ENCODE measurements around the gene C1orf94. TPM values are rescaled to one million over a fixed set of nuclear protein-coding genes. Genes with fewer than 3 reads are reported as not detected.

Gene C1orf94
- total RNA-seq, 1 experiment from 2014 or later, result not detected

DNA sequence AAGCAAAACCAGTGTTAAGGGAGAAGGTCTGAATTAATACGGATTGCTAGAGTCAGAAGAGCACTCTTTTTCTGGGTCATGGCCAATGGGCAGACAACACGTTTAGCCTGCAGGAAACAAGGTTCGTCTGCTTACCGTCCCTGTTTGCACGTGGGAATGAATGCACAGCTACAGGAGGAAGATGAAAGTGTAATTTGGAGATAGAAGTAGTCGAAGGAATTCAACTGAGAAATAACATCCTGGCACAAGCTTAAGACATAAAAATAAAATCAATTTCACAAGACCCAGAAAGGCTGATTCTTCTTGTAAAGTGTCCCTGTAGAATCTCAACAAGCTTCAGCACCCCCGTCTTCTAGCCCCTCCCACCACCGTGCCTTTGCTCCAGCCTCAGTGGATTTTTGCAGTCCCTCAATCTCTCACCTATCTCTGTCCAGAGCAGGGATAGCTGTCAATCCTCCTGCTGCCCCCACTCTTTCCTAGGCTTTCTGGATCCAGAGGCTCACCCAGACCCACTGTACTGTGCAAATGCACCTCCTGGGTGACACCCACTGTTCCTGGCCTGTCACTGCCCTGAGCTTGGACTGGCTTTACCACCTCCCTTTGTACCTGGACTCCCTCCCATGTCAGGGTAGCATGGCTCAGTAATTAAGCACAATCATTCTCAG, 60.6 kb downstream of the C1orf94 start:
- Mint-ChIP-seq H3K36me3 (ENCODE audit: insufficient read depth, unreplicated experiment) (no peaks in the 10 kb centered on the region), H3K27ac (ENCODE audit: unreplicated experiment) (no peak overlapping the region), H3K9me3 (ENCODE audit: low read depth, unreplicated experiment) (peaks cover 15% of the 10 kb centered on the region), H3K27me3 (ENCODE audit: unreplicated experiment) (peaks cover 15% of the 10 kb centered on the region), H3K4me1 (ENCODE audit: low read depth, unreplicated experiment) (no peaks in the 10 kb centered on the region), H3K4me3 (ENCODE audit: low read depth, unreplicated experiment) (no peak overlapping the region)
- intact Hi-C loops (cut with micrococcal nuclease; ENCODE audit: unreplicated experiment), result no loop called here
- BruUV-seq (replicated peaks), result no TSS peak
- no peak for DNase-seq
- CTCF ChIA-PET, result no interaction called here
- TF ChIP-seq, protein P1, sequence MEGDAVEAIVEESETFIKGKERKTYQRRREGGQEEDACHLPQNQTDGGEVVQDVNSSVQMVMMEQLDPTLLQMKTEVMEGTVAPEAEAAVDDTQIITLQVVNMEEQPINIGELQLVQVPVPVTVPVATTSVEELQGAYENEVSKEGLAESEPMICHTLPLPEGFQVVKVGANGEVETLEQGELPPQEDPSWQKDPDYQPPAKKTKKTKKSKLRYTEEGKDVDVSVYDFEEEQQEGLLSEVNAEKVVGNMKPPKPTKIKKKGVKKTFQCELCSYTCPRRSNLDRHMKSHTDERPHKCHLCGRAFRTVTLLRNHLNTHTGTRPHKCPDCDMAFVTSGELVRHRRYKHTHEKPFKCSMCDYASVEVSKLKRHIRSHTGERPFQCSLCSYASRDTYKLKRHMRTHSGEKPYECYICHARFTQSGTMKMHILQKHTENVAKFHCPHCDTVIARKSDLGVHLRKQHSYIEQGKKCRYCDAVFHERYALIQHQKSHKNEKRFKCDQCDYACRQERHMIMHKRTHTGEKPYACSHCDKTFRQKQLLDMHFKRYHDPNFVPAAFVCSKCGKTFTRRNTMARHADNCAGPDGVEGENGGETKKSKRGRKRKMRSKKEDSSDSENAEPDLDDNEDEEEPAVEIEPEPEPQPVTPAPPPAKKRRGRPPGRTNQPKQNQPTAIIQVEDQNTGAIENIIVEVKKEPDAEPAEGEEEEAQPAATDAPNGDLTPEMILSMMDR (IDR thresholded peaks at IDR 0.05; ENCODE audit: unreplicated experiment), result no peak

DNA sequence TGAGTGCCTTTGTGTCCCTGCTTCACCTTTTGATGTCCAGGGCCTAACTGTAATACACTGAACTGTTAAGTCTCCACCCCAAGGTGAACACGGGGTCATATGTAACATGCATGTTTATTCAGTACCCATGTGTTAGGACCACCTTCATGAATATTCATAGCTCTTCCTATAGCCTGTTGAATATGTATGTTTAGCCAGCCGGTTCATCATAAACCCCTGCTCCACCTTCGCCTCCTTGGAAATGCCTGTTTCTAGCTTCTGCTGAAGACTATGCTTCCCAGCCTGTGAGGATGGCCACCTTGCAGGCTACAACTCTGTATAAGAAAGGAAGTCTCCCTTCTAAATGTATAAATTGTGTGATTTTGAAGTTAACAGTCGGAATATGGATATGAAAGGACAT, 69.3 kb downstream of the C1orf94 start:
- CTCF ChIA-PET, result no interaction called here
- Mint-ChIP-seq H3K4me1 (ENCODE audit: low read depth, unreplicated experiment) (no peaks in the 10 kb centered on the region), H3K36me3 (ENCODE audit: insufficient read depth, unreplicated experiment) (no peaks in the 10 kb centered on the region), H3K27ac (ENCODE audit: unreplicated experiment) (no peak overlapping the region), H3K27me3 (ENCODE audit: unreplicated experiment) (peaks cover 16% of the 10 kb centered on the region), H3K9me3 (ENCODE audit: low read depth, unreplicated experiment) (peaks cover 15% of the 10 kb centered on the region), H3K4me3 (ENCODE audit: low read depth, unreplicated experiment) (no peak overlapping the region)
- intact Hi-C loops (cut with micrococcal nuclease; ENCODE audit: unreplicated experiment), result no loop called here
- TF ChIP-seq, protein P1 (IDR thresholded peaks at IDR 0.05; ENCODE audit: unreplicated experiment), result no peak
- no TSS peak for BruUV-seq (replicated peaks)
- DNase-seq, result no peak

DNA sequence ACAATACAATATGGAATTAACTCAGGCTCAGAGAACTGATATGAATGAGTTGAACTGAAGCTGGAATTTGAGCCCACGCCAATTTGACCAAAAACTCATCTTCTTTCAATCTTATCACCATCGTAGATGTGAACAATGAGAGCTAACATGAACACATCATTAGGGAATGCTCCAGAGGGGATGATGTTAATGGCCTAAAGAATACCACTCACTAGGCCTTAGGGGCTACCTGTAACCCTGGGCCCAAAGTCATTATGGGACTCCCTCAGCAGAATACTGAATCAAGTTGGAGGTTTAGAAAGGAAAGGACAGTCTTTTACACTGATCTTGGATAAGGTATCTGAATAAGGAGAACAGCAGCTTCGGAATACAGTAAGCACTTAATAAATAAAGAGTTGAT, 73.6 kb downstream of the C1orf94 start:
- no peaks in the 10 kb centered on the region for H3K36me3 Mint-ChIP-seq (ENCODE audit: insufficient read depth, unreplicated experiment)
- BruUV-seq (replicated peaks), result no TSS peak
- H3K4me1 Mint-ChIP-seq (ENCODE audit: low read depth, unreplicated experiment), result no peaks in the 10 kb centered on the region
- H3K27ac Mint-ChIP-seq (ENCODE audit: unreplicated experiment), result no peak overlapping the region
- intact Hi-C loops (cut with micrococcal nuclease; ENCODE audit: unreplicated experiment), result no loop called here
- TF ChIP-seq, protein P1 (IDR thresholded peaks at IDR 0.05; ENCODE audit: unreplicated experiment), result no peak
- CTCF ChIA-PET, result no interaction called here
- DNase-seq, result no peak
- H3K9me3 Mint-ChIP-seq (ENCODE audit: low read depth, unreplicated experiment), result peaks cover 7% of the 10 kb centered on the region
- no peak overlapping the region for H3K4me3 Mint-ChIP-seq (ENCODE audit: low read depth, unreplicated experiment)
- peaks cover 16% of the 10 kb centered on the region for H3K27me3 Mint-ChIP-seq (ENCODE audit: unreplicated experiment)

DNA sequence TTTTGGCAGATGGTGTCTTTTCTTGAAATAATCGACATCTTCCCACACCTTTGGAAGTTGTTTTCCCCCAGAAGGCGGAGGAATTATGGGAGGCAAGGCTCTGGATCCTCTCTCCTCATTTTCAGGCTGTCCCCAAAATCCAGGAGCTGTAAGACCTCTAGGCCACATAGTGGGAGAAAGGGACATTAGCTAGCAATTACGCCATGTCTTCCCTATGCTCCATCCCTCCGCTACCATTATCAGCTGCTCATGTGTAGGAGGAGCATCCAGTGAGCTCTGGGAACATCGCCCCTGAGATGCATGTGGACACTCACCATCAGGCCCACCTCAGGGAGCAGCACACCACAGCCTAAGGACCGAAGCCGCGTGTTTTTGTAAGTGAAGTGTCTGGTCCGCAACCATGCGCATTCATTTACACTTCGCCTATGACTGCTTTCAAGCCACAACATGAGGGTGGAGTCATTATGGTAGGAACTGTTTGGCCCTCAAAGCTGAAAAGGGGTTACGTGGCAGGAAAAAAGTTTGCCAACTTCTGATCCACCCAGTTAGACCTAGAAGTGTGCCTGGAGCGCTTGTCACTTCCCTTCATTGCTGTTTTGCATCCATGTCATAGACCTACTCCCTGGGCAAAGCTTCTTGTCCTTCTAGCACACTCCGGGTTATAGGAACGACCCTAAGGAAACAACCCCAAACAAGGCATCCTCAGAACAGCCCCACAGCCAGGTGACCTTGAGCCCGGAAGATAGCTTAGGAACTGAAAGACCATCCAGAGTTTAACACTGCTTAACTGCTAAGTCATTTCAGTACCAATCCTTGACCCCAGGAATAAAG, 85.5 kb downstream of the C1orf94 start:
- Mint-ChIP-seq H3K36me3 (ENCODE audit: insufficient read depth, unreplicated experiment) (no peaks in the 10 kb centered on the region), H3K27me3 (ENCODE audit: unreplicated experiment) (no peaks in the 10 kb centered on the region), H3K4me1 (ENCODE audit: low read depth, unreplicated experiment) (no peaks in the 10 kb centered on the region), H3K27ac (ENCODE audit: unreplicated experiment) (no peak overlapping the region), H3K9me3 (ENCODE audit: low read depth, unreplicated experiment) (peaks cover 5% of the 10 kb centered on the region), H3K4me3 (ENCODE audit: low read depth, unreplicated experiment) (no peak overlapping the region)
- TF ChIP-seq, protein P1 (IDR thresholded peaks at IDR 0.05; ENCODE audit: unreplicated experiment), result no peak
- CTCF ChIA-PET, result no interaction called here
- no TSS peak for BruUV-seq (replicated peaks)
- intact Hi-C loops (cut with micrococcal nuclease; ENCODE audit: unreplicated experiment), result no loop called here
- DNase-seq, result no peak

Data from Calu3 (cell line).